Occipital lobe (tissue), 2 donors: ENCODE measurements around the gene HOXD11. TPM values are rescaled to one million over a fixed set of nuclear protein-coding genes. Genes with fewer than 3 reads are reported as not detected.

Experiments used
- DNase-seq: peaks from one replicate; lab custom pipeline; 2025; lab: John Stamatoyannopoulos, UW
- total RNA-seq: library from RNA; depleted of rRNA; stranded (reverse); fragments of >200 nt; gene quantifications from one replicate; pipeline ENCODE4 v1.2.3, GENCODE V29; 2014

The HOXD11 gene
- not detected for total RNA-seq

- DNase-seq = no peak
Observed at GRCh38 chr2:176106581-176107539, at the start of gene HOXD11. HOXD11 (plus strand) TSS chr2:176107280; CDS start chr2:176107356, 76 bp downstream.

- no peak for DNase-seq
Observed at GRCh38 chr2:176063958-176064357, 43.1 kb upstream of the HOXD11 start.

- no peak for DNase-seq
Observed at GRCh38 chr2:176066645-176067588, 40.2 kb upstream of the HOXD11 start.

- DNase-seq = no peak
Observed at GRCh38 chr2:176067589-176068418, 39.3 kb upstream of the HOXD11 start.

GRCh38 chr2:176068419-176068832 lies 38.7 kb upstream of the HOXD11 start:
- DNase-seq = no peak

GRCh38 chr2:176071330-176072291 lies 35.5 kb upstream of the HOXD11 start:
- no peak for DNase-seq

- no peak for DNase-seq
Observed at GRCh38 chr2:176072292-176072669, 34.8 kb upstream of the HOXD11 start.

GRCh38 chr2:176072951-176073904 lies 33.9 kb upstream of the HOXD11 start:
- DNase-seq = no peak

GRCh38 chr2:176074919-176075425 lies 32.1 kb upstream of the HOXD11 start:
- DNase-seq = no peak

GRCh38 chr2:176075481-176075880 lies 31.6 kb upstream of the HOXD11 start:
- no peak for DNase-seq

- DNase-seq = no peak
Observed at GRCh38 chr2:176076063-176076462, 31.0 kb upstream of the HOXD11 start.

- DNase-seq = no peak
Observed at GRCh38 chr2:176076796-176077195, 30.3 kb upstream of the HOXD11 start.

GRCh38 chr2:176078541-176079284 lies 28.4 kb upstream of the HOXD11 start:
- no peak for DNase-seq

- DNase-seq = no peak
Observed at GRCh38 chr2:176079285-176079830, 27.7 kb upstream of the HOXD11 start.

GRCh38 chr2:176079831-176080539 lies 27.1 kb upstream of the HOXD11 start:
- no peak for DNase-seq

GRCh38 chr2:176080540-176081375 lies 26.3 kb upstream of the HOXD11 start:
- no peak for DNase-seq
